Heart right ventricle (tissue), 16 donors: ENCODE measurements around the gene PPRC1. TPM values are rescaled to one million over a fixed set of nuclear protein-coding genes. Genes with fewer than 3 reads are reported as not detected.

Experiments
- ATAC-seq, 8 donors: fragments of 200-7000 bp; cut with Tn5 transposase; one replicate each; pipeline ENCODE4 v1.9.1; 2020; ENCODE audit warnings: mild to moderate bottlenecking in 8 of 8, moderate library complexity in 8 of 8, moderate number of reproducible peaks in 1 of 8
- DNase-seq, 2 donors: peaks; one replicate each; pipeline ENCODE4 v3.0.0-alpha.2; 2020
- H3K27ac ChIP-seq, 10 donors: fragments of 200-600 bp; sonication (generic) in 2 of 10; one replicate each; pipeline versions ENCODE4 v1.5.0 to v1.8.0; 2020 to 2022; ENCODE audit warnings: mild to moderate bottlenecking in 3 of 10
- H3K27me3 ChIP-seq, 7 donors: fragments of 200-600 bp; one replicate each; pipeline ENCODE4 v1.8.0; 2021 to 2022; ENCODE audit warnings: mild to moderate bottlenecking in 2 of 7
- H3K36me3 ChIP-seq, 9 donors: fragments of 200-600 bp; sonication (generic) in 1 of 9; one replicate each; pipeline versions ENCODE4 v1.5.0 to v1.8.0; 2020 to 2022; ENCODE audit warnings: mild to moderate bottlenecking in 2 of 9
- H3K4me1 ChIP-seq, 9 donors: fragments of 200-600 bp; sonication (generic) in 1 of 9; one replicate each; pipeline versions ENCODE4 v1.5.0 to v1.8.0; 2020 to 2022; ENCODE audit warnings: mild to moderate bottlenecking in 4 of 9
- H3K4me3 ChIP-seq, 10 donors: fragments of 200-600 bp; sonication (generic) in 2 of 10; one replicate each; pipeline versions ENCODE4 v1.5.0 to v1.8.0; 2020 to 2022; ENCODE audit warnings: mild to moderate bottlenecking in 7 of 10, moderate library complexity in 2 of 10
- H3K9me3 ChIP-seq, 11 donors: fragments of 200-600 bp in 10 of 11; sonication (generic) in 2 of 11; one replicate each; pipeline versions ENCODE4 v1.5.0 to v1.8.0; 2013 to 2022; ENCODE audit warnings: mild to moderate bottlenecking in 2 of 11, control low read depth in 1 of 11, moderate library complexity in 1 of 11
- CTCF ChIP-seq, 9 donors: fragments of 200-600 bp; sonication (generic) in 2 of 9; IDR thresholded peaks; one replicate each; pipeline versions ENCODE4 v1.5.0 to v1.8.0; 2021 to 2022; ENCODE audit warnings: antibody characterized with exemption in 9 of 9, mild to moderate bottlenecking in 5 of 9, moderate library complexity in 1 of 9
- WGBS, 2 donors: extraction: QIAGEN DNeasy Blood & Tissue Kit; methylation state at CpG; one replicate each; pipeline ENCODE4 v1.1.7; 2013; ENCODE audit warnings: inconsistent platforms in 1 of 2; 5-methylcytosine and 5-hydroxymethylcytosine counted together
- intact Hi-C, 10 donors: fragments of 100-400 bp; cut with DNase I; formaldehyde crosslinking; loops; one replicate each; pipeline versions ENCODE4 v1.11.1 to v1.14.2; 2022
- polyA plus RNA-seq, 2 donors: library from polyadenylated mRNA; stranded (reverse); fragments of 200-250 nt; gene quantifications; one replicate each; pipeline ENCODE4 v1.2.3, GENCODE V29; 2013
- total RNA-seq, 10 donors: library from RNA; stranded (reverse); fragmentation: NEBNext Ultra II Directional in 3 of 10; extraction: Animal tissue kit (Norgen Biotek cat#: 25700) in 3 of 10; gene quantifications; one replicate each; pipeline versions ENCODE4 v1.2.1 to v1.2.4, GENCODE V29; 2021 to 2023
- donor health status: Arrhythmogenic right ventricular cardiomyopathy.
- donor health status: ischemic (EF 13 %, LVEDD 7.1; RV severe dilation, severe dysfunction).
- donor health status: healthy with polysubstance abuse.
- donor health status: DM: no; HTN: yes; CAD: no.
- donor health status: DM: no; HTN: no; CAD: no.
- donor health status: ischemic (EF 25% LVEDD 6.9; RV normal size, moderate dysfunction).
- donor health status: ischemic (EF 25% LVEDD 5.7; RV mildly dilated, moderate dysfunction).
- donor health status: healthy.
- donor health status: DM: yes; HTN: yes; CAD: no.
- donor health status: Ischemic cardiomyopathy.
- donor health status: ischemic (EF 35%, LVEDD 5.7; RV mildly dilated, moderate dysfunction).
- donor health status: nonischemic (EF 11% LVEDD 7.7; RV severe dilation, severe dysfunction).
- donor health status: DM: yes; HTN: yes; CAD: no.
- donor health status: PGD.
- donor health status: ischemic (EF 29% LVEDD 5.4; RV normal size, mild dysfunction).
- donor health status: nonischemic (EF 23%, LVEDD 6.1; RV moderate dilation, normal function).

The PPRC1 gene
- total and polyA plus RNA-seq, 12 donors = 10.6 to 22.7 (median 13.6) TPM

GRCh38 chr10:102114861-102115618, 17.8 kb upstream of the PPRC1 start:
- Histone ChIP-seq H3K4me1 (peaks cover 23 to 78% (median 69%) of the 10 kb centered on the region in 9 donors), H3K36me3 (peaks cover 0 to 19% (median 11%) of the 10 kb centered on the region in 9 donors), H3K27me3 (no peaks in the 10 kb centered on the region), H3K9me3 (no peaks in the 10 kb centered on the region), H3K27ac (peak overlapping the region; percentile 21 to 100 (median 95)), H3K4me3 (peak overlapping the region; percentile 54 to 99 (median 78))
- TF ChIP-seq CTCF (IDR thresholded peaks at IDR 0.05) = no peak
- intact Hi-C loops = loop anchor here in 4 of 10 donors (5.0 kb wide), 3 partner anchors 43 to 58 kb away; partner anchors contain the start of genes HPS6 (in 2 of the 4) and ARMH3 (in 1 of the 4)
- peak; percentile 89 to 92 for DNase-seq
- 0 to 1% methylated on average over 20 to 23 of the region's 23 CpGs for WGBS, 2 donors
- ATAC-seq = peak; percentile 73 to 87 (median 80)

DNA sequence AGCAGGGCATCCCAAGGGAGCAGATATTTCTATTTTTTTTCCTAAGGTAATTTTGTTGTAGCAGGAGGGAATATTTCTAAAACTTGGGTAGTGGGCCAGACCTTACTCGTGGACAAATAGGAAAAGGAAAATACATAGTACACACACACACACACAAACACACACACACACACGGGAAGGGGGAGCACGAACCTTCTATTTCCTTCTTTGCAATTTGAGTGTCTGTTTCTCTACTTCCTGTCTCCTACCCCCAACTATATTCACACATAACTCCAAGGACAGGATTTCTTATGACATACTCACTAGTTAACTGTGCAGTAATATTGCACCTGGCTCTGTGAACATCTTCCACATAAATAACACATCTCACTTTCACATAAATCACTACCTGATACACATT, 17.1 kb upstream of the PPRC1 start:
- H3K4me3 ChIP-seq = peak overlapping the region in 6 of 10 donors; percentile 74 to 99 (median 80)
- ATAC-seq (no peak), DNase-seq (no peak)
- H3K36me3 ChIP-seq = peaks cover 0 to 12% (median 4%) of the 10 kb centered on the region in 9 donors
- WGBS, 2 donors = 0 to 3% methylated on average over 3 of the region's 3 CpGs
- no peaks in the 10 kb centered on the region for H3K27me3 ChIP-seq
- peak overlapping the region in 9 of 10 donors; percentile 21 to 100 (median 96) for H3K27ac ChIP-seq
- no peaks in the 10 kb centered on the region for H3K9me3 ChIP-seq
- peaks cover 23 to 78% (median 70%) of the 10 kb centered on the region in 9 donors for H3K4me1 ChIP-seq
- intact Hi-C loops = loop anchor here in 2 of 10 donors (5.0 kb wide), 2 partner anchors 48 to 58 kb away; partner anchors contain the start of genes ARMH3 (in 1 of the 2) and HPS6 (in 1 of the 2)
- no peak for TF ChIP-seq CTCF (IDR thresholded peaks at IDR 0.05)

DNA sequence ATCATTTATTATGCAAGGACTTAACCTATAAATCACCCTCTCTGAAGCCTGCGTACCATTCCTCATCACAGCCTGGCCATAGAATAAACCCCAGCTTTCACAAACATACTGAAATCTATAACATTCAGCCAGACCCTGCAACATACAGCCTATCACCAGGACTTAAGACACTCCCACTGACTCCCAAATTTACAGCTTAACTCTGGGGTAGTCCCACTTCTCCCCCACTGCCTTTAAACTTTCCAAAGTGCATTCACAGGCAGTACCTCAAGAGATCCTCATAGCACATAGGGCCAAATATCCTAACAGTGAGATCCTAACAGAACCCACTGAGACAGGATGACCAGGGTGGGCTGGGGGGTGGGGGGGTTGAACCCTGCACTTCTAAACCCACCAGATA, 16.2 kb upstream of the PPRC1 start:
- TF ChIP-seq CTCF (IDR thresholded peaks at IDR 0.05) = no peak
- Histone ChIP-seq H3K9me3 (no peaks in the 10 kb centered on the region), H3K27me3 (no peaks in the 10 kb centered on the region), H3K27ac (peak overlapping the region in 9 of 10 donors; percentile 94 to 100 (median 97)), H3K36me3 (peaks cover 0 to 3% (median 0%) of the 10 kb centered on the region in 9 donors), H3K4me3 (peak overlapping the region in 8 of 10 donors; percentile 9 to 99 (median 88)), H3K4me1 (peaks cover 23 to 80% (median 79%) of the 10 kb centered on the region in 9 donors)
- ATAC-seq (no peak), DNase-seq (no peak)
- 53 to 70% methylated on average over 1 of the region's 1 CpG for WGBS, 2 donors
- intact Hi-C loops = loop anchor here in 2 of 10 donors (5.0 kb wide), 2 partner anchors 49 to 59 kb away; partner anchors contain the start of genes ARMH3 (in 1 of the 2) and HPS6 (in 1 of the 2)

GRCh38 chr10:102117391-102118159, 15.3 kb upstream of the PPRC1 start:
- TF ChIP-seq CTCF (IDR thresholded peaks at IDR 0.05) = peak in 4 of 9 donors; percentile 24 to 45 (median 35)
- H3K27me3 ChIP-seq = no peaks in the 10 kb centered on the region

More at GRCh38 chr10:102117391-102118159, 15.3 kb upstream of the PPRC1 start:
- DNase-seq (peak; percentile 88 to 89), ATAC-seq (peak; percentile 8 to 56 (median 41))
- peak overlapping the region in 9 of 10 donors; percentile 62 to 99 (median 89) for H3K4me3 ChIP-seq
- H3K4me1 ChIP-seq = peaks cover 23 to 82% (median 79%) of the 10 kb centered on the region in 9 donors
- no peaks in the 10 kb centered on the region for H3K36me3 ChIP-seq
- WGBS, 2 donors = 3 to 5% methylated on average over 12 of the region's 12 CpGs
- intact Hi-C loops = loop anchor here in 2 of 10 donors (5.0 kb wide), 2 partner anchors 50 to 60 kb away; partner anchors contain the start of genes ARMH3 (in 1 of the 2) and HPS6 (in 1 of the 2)
- H3K27ac ChIP-seq = peak overlapping the region; percentile 34 to 100 (median 97)
- no peaks in the 10 kb centered on the region for H3K9me3 ChIP-seq
